ENCODE results near the gene CFAP20DC.

DNA sequence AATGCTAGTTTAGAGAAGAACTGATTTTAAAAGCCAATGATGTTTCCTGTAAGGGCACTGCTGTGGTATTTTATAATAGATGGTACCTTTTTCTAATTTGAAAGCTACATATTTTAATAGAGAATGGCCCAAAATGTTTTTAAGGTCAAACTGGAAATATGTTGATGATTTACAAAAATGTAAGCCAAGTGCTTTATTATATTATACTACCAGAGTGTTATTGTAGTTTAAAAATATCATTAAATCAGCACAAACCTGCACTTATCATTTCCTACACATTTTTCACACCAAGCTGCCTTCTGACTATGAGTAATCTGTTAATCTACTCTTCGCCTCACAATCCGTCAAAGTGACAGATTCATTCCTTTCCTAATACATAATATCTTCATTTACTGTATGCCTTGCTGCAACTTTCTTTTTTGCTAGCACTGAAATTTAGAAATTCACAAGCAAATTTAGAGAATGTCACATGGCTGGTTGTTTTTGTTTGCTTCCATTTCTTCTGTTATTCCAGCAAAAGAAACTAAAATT is 256.8 kb downstream of the CFAP20DC start:
- TF ChIP-seq, protein P1, sequence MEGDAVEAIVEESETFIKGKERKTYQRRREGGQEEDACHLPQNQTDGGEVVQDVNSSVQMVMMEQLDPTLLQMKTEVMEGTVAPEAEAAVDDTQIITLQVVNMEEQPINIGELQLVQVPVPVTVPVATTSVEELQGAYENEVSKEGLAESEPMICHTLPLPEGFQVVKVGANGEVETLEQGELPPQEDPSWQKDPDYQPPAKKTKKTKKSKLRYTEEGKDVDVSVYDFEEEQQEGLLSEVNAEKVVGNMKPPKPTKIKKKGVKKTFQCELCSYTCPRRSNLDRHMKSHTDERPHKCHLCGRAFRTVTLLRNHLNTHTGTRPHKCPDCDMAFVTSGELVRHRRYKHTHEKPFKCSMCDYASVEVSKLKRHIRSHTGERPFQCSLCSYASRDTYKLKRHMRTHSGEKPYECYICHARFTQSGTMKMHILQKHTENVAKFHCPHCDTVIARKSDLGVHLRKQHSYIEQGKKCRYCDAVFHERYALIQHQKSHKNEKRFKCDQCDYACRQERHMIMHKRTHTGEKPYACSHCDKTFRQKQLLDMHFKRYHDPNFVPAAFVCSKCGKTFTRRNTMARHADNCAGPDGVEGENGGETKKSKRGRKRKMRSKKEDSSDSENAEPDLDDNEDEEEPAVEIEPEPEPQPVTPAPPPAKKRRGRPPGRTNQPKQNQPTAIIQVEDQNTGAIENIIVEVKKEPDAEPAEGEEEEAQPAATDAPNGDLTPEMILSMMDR (IDR thresholded peaks at IDR 0.05; ENCODE audit: low read depth, low read length, poor library complexity, severe bottlenecking) = no peak
- no peak for TF ChIP-seq EZH2phosphoT487 (IDR thresholded peaks at IDR 0.05; ENCODE audit: borderline replicate concordance, low read length)
